K562 (cell line): Measurements from ENCODE around the gene MROH8. TPM values are rescaled to one million over a fixed set of nuclear protein-coding genes. Genes with fewer than 3 reads are reported as not detected.

Experiments
- ARID1B ChIP-seq: fragments of 450-650 bp; IDR thresholded peaks from 2 replicates; pipeline ENCODE4 v1.6.1; 2016; ENCODE audit warnings: antibody characterized with exemption, mild to moderate bottlenecking, inconsistent platforms
- DMBX1 ChIP-seq: fragments of 250-450 bp; sonication (Bioruptor Pico); IDR thresholded peaks from 2 replicates; pipeline ENCODE4 v1.8.0; 2022; ENCODE audit warnings: inconsistent platforms, mild to moderate bottlenecking, moderate library complexity, borderline replicate concordance
- GTF2A2 ChIP-seq: IDR thresholded peaks from 2 replicates; pipeline ENCODE4 v1.6.1; 2016; ENCODE audit warnings: mild to moderate bottlenecking, missing genetic modification characterization, missing compliant biosample characterization
- ID3 ChIP-seq, 2 experiments: fragments of 250-450 bp in 1 of 2; fragments of 450-650 bp in 1 of 2; sonication (Bioruptor Pico) in 1 of 2; IDR thresholded peaks; 2 replicates each; pipeline versions ENCODE4 v1.6.1 to v1.8.0; 2016 to 2021; ENCODE audit warnings: mild to moderate bottlenecking in 2 of 2, moderate library complexity in 2 of 2, missing compliant biosample characterization in 1 of 2, missing genetic modification characterization in 1 of 2
- KHSRP ChIP-seq: fragments of 450-650 bp; IDR thresholded peaks from 2 replicates; pipeline ENCODE4 v1.6.1; 2017
- KLF6 ChIP-seq: fragments of 250-450 bp; sonication (Bioruptor Pico); IDR thresholded peaks from 2 replicates; pipeline ENCODE4 v1.4.0; 2020; ENCODE audit warnings: mild to moderate bottlenecking, moderate library complexity, borderline replicate concordance
- MEIS2 ChIP-seq: fragments of 450-650 bp; IDR thresholded peaks from 2 replicates; pipeline ENCODE4 v1.6.1; 2014; ENCODE audit warnings: mild to moderate bottlenecking; ENCODE audit not compliant: partially characterized antibody
- NRF1 ChIP-seq, 2 experiments: fragments of 450-650 bp; IDR thresholded peaks in 1 of 2; conservative IDR thresholded peaks in 1 of 2; 2 replicates each; pipeline ENCODE4 v1.6.1; 2014; ENCODE audit warnings: mild to moderate bottlenecking in 2 of 2
- RNF2 ChIP-seq: sonication (generic); IDR thresholded peaks from 2 replicates; pipeline ENCODE4 v1.6.1; 2016
- SIN3B ChIP-seq: fragments of 450-650 bp; IDR thresholded peaks from 2 replicates; pipeline ENCODE4 v1.6.1; 2017; ENCODE audit warnings: low read depth, mild to moderate bottlenecking, moderate library complexity
- TSHZ1 ChIP-seq: fragments of 250-450 bp; sonication (Bioruptor Pico); IDR thresholded peaks from 2 replicates; pipeline ENCODE4 v1.4.0; 2020; ENCODE audit warnings: mild to moderate bottlenecking, moderate library complexity
- ZNF3 ChIP-seq: fragments of 250-450 bp; sonication (Bioruptor Pico); IDR thresholded peaks from 2 replicates; pipeline ENCODE4 v1.5.0; 2021; ENCODE audit warnings: mild to moderate bottlenecking, moderate library complexity
- ZNF384 ChIP-seq: IDR thresholded peaks from 2 replicates; pipeline ENCODE4 v1.6.1; 2012; ENCODE audit warnings: low read depth, low read length, improper control_type of control experiment
- polyA plus RNA-seq, 8 experiments: library from polyadenylated mRNA; depleted of rRNA in 4 of 8; stranded (reverse) in 5 of 8; unstranded in 3 of 8; fragments of >200 nt; fragmentation: Nextera tagmentation in 2 of 8; fragmentation: Illumina TruSeq in 1 of 8; extraction: Ambion mirVana in 2 of 8; extraction: Trizol in 1 of 8; gene quantifications; 2 replicates each; pipeline versions ENCODE4 v1.2.1 to v1.2.3, GENCODE V29; 2011 to 2014; ENCODE audit warnings: inconsistent platforms in 1 of 8, missing spikeins in 1 of 8
- total RNA-seq, 7 experiments: library from RNA; depleted of rRNA in 6 of 7; stranded (reverse); fragments of >200 nt in 6 of 7; fragmentation: Illumina TruSeq in 2 of 7; extraction: Trizol in 2 of 7; gene quantifications; 2 replicates each; pipeline versions ENCODE4 v1.2.1 to v1.2.3, GENCODE V29; 2011 to 2021; ENCODE audit warnings: low replicate concordance in 1 of 7
- TF ChIP-seq, protein P1 (sequence below), 2 experiments: fragments of 450-650 bp; IDR thresholded peaks; 2 replicates each; pipeline ENCODE4 v1.6.1; 2016; ENCODE audit warnings: mild to moderate bottlenecking in 2 of 2, borderline replicate concordance in 1 of 2, low read depth in 1 of 2, moderate library complexity in 1 of 2

The MROH8 gene
- total and polyA plus RNA-seq, 9 of the 15 experiments (the other 6 are each of a cell fraction or from before 2014, with no cell fraction given) = 0.21 to 1.5 (median 0.78) TPM

DNA sequence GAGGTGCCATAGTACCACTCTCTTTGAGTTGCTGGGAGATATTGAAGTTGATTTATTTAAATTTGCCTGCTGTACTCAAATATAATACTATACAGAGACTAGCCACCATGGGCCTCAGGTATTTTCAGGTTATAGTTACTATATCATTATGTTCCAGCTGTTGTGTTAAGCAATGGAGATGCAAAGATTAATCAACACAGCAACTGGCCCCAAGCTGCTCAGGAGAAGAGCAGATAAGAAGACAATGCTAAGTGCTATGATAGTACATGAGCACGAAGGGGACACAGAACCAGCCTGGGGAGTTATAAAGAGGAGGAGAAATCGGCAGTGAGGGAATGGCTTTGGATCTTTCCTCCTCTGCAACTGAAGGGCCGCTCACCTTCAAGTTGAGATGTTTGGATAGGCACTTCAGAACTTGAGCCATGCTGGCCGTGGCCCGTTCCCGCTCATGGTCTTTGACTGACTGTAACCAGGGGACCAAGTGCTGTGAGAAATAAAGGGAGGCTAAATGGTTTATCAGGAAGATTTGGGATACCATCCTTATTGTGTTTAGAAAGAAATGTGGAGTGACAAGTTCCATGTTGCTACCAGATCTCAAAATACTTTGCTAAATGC lies 24.6 kb downstream of the MROH8 start (continued):
- TF ChIP-seq, protein P1, sequence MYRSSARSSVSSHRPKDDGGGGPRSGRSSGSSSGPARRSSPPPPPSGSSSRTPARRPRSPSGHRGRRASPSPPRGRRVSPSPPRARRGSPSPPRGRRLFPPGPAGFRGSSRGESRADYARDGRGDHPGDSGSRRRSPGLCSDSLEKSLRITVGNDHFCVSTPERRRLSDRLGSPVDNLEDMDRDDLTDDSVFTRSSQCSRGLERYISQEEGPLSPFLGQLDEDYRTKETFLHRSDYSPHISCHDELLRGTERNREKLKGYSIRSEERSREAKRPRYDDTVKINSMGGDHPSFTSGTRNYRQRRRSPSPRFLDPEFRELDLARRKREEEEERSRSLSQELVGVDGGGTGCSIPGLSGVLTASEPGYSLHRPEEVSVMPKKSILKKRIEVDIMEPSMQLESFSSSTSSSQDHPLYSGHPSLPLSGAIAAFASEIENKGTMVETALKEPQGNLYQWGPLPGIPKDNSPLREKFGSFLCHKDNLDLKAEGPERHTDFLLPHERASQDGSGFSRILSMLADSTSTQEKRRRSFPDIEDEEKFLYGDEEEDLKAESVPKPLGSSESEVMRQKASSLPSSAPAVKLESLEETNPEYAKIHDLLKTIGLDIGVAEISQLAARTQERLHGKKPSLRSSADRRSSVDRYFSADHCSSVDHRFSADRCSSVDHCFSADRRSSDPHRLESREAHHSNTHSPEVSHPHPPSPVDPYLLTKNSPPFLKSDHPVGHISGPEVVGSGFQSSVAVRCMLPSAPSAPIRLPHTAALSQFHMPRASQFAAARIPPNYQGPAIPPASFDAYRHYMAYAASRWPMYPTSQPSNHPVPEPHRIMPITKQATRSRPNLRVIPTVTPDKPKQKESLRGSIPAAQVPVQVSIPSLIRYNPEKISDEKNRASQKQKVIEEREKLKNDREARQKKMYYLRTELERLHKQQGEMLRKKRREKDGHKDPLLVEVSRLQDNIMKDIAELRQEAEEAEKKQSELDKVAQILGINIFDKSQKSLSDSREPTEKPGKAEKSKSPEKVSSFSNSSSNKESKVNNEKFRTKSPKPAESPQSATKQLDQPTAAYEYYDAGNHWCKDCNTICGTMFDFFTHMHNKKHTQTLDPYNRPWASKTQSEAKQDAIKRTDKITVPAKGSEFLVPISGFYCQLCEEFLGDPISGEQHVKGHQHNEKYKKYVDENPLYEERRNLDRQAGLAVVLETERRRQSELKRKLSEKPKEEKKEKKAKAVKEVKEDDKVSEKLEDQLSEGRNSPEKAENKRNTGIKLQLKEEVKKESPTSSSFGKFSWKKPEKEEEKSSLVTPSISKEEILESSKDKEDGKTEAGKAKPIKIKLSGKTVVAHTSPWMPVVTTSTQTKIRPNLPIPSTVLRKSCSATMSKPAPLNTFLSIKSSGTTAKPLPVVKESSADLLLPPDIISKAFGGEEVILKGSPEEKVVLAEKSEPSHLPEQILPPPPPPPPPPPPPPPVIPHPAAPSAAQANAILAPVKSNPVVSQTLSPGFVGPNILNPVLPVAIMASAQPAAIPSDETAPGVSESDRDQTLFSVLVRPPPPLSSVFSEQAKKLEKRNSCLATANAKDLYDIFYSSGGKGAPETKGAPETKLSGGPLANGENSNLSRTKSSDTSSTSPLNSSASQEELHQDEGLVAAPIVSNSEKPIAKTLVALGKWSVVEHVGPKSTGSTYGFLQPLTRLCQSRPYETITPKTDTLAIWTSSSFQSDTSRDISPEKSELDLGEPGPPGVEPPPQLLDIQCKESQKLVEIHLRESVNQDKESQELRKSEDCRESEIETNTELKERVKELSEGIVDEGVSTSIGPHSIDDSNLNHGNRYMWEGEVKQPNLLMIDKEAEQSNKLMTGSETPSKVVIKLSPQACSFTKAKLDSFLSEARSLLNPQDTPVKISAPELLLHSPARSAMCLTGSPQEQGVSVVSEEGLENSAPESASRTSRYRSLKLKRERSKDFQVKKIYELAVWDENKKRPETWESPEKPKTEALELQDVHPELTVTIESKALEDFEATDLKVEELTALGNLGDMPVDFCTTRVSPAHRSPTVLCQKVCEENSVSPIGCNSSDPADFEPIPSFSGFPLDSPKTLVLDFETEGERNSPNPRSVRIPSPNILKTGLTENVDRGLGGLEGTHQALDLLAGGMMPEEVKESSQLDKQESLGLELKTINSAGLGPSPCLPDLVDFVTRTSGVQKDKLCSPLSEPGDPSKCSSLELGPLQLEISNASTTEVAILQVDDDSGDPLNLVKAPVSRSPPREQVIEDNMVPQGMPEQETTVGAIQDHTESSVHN (IDR thresholded peaks at IDR 0.05; ENCODE audit: borderline replicate concordance in 1 of 2, low read depth in 1 of 2) = no peak
- TF ChIP-seq ZNF384 (no peak), ZNF3 (CRISPR knock-in tag) (no peak), ID3 (CRISPR knock-in tag; IDR thresholded peaks at IDR 0.05) (no peak), ID3 (tag; IDR thresholded peaks at IDR 0.05) (no peak), NRF1 (conservative IDR thresholded peaks at IDR 0.05 in 1 of 2, IDR thresholded peaks at IDR 0.05 in 1 of 2) (peak; percentile 20 to 38; a peak in 1 of 4 replicates), KLF6 (CRISPR knock-in tag) (no peak), DMBX1 (CRISPR knock-in tag) (peak; percentile 86), RNF2 (peak; percentile 74; the same call in 1 of the 2 replicates), ARID1B (peak; percentile 98), MEIS2 (no peak), GTF2A2 (no peak), SIN3B (no peak), TSHZ1 (CRISPR knock-in tag) (0 out of 2 replicates have a peak, but pooled peaks have one; percentile 14), KHSRP (peak; percentile 67; the same call in 1 of the 2 replicates)
